Peyer's patch (tissue), 4 donors: Measurements from ENCODE around the gene NEDD9. TPM values are rescaled to one million over a fixed set of nuclear protein-coding genes. Genes with fewer than 3 reads are reported as not detected.
A peak's percentile ranks its signal among the peaks of the same experiment; 100 is the strongest.

ENCODE experiments used
- DNase-seq, 3 donors: peaks; one replicate each; pipeline ENCODE4 v3.0.0-alpha.2; 2017 to 2019
- H3K27ac ChIP-seq, 4 donors: fragments of 200-600 bp; sonication (generic); one replicate each; pipeline ENCODE4 v1.5.1; 2016 to 2019
- H3K27me3 ChIP-seq, 2 donors: fragments of 200-600 bp; sonication (generic); one replicate each; pipeline ENCODE4 v1.5.1; 2019
- H3K36me3 ChIP-seq, 3 donors: fragments of 200-600 bp; sonication (generic); one replicate each; pipeline ENCODE4 v1.5.1; 2016 to 2019
- H3K4me1 ChIP-seq, 4 donors: fragments of 200-600 bp; sonication (generic); one replicate each; pipeline ENCODE4 v1.5.1; 2016 to 2019
- H3K4me3 ChIP-seq, 4 donors: fragments of 200-600 bp; sonication (generic); 1 replicate in 3 of 4; 2 replicates in 1 of 4; pipeline ENCODE4 v1.5.1; 2016 to 2019; ENCODE audit warnings: mild to moderate bottlenecking in 1 of 4
- H3K9me3 ChIP-seq, 4 donors: fragments of 200-600 bp; sonication (generic); one replicate each; pipeline ENCODE4 v1.5.1; 2016 to 2019; ENCODE audit warnings: mild to moderate bottlenecking in 1 of 4
- CTCF ChIP-seq, 6 experiments: fragments of 450-650 bp in 4 of 6; fragments of 200-600 bp in 2 of 6; sonication (generic) in 1 of 6; IDR thresholded peaks; one replicate each; pipeline ENCODE4 v1.5.1; 2017 to 2019; ENCODE audit warnings: antibody characterized with exemption in 6 of 6, mild to moderate bottlenecking in 3 of 6, moderate library complexity in 1 of 6
- POLR2A ChIP-seq, 2 donors: fragments of 450-650 bp; IDR thresholded peaks; one replicate each; pipeline ENCODE4 v1.5.1; 2017; ENCODE audit warnings: antibody characterized with exemption in 2 of 2, mild to moderate bottlenecking in 2 of 2, moderate library complexity in 2 of 2
- total RNA-seq, 4 donors: library from RNA; depleted of rRNA; stranded (reverse); fragments of >200 nt; gene quantifications; one replicate each; pipeline ENCODE4 v1.1.0, GENCODE V29; 2016

The NEDD9 gene
- total RNA-seq, 4 donors from 2014 or later: 63.9 to 97.0 (median 87.5) TPM

GRCh38 chr6:11231564-11232192 lies 790 bp downstream of the NEDD9 start:
- Histone ChIP-seq H3K36me3 (no peaks in the 10 kb centered on the region), H3K9me3 (no peaks in the 10 kb centered on the region), H3K27ac (peak overlapping the region; percentile 71 to 96 (median 88)), H3K4me3 (peak overlapping the region; percentile 45 to 78 (median 58)), H3K27me3 (no peaks in the 10 kb centered on the region), H3K4me1 (peaks cover 0 to 18% (median 0%) of the 10 kb centered on the region in 4 donors)
- DNase-seq: no peak
- TF ChIP-seq CTCF (IDR thresholded peaks at IDR 0.05) (no peak), POLR2A (IDR thresholded peaks at IDR 0.05) (no peak)

- Histone ChIP-seq H3K4me3 (peak overlapping the region; percentile 45 to 78 (median 58)), H3K9me3 (no peaks in the 10 kb centered on the region), H3K27ac (peak overlapping the region; percentile 71 to 96 (median 88)), H3K4me1 (peaks cover 0 to 12% (median 0%) of the 10 kb centered on the region in 4 donors), H3K36me3 (no peaks in the 10 kb centered on the region), H3K27me3 (no peaks in the 10 kb centered on the region)
- no peak for TF ChIP-seq POLR2A (IDR thresholded peaks at IDR 0.05)
- no peak for TF ChIP-seq CTCF (IDR thresholded peaks at IDR 0.05)
- no peak for DNase-seq
Measured at GRCh38 chr6:11231108-11231463, 1.4 kb downstream of the NEDD9 start.

GRCh38 chr6:11230158-11231107 lies 2.0 kb downstream of the NEDD9 start:
- Histone ChIP-seq H3K9me3 (no peaks in the 10 kb centered on the region), H3K27me3 (no peaks in the 10 kb centered on the region), H3K27ac (peak overlapping the region; percentile 71 to 96 (median 88)), H3K4me3 (peak overlapping the region in 3 of 4 donors; percentile 48 to 78 (median 69)), H3K4me1 (peaks cover 0 to 10% (median 0%) of the 10 kb centered on the region in 4 donors), H3K36me3 (no peaks in the 10 kb centered on the region)
- TF ChIP-seq POLR2A (IDR thresholded peaks at IDR 0.05) (peak in 1 of 2 donors; percentile 58), CTCF (IDR thresholded peaks at IDR 0.05) (no peak)
- no peak for DNase-seq

- Histone ChIP-seq H3K4me3 (peak overlapping the region in 3 of 4 donors; percentile 48 to 78 (median 69)), H3K4me1 (peaks cover 0 to 13% (median 0%) of the 10 kb centered on the region in 4 donors), H3K27me3 (no peaks in the 10 kb centered on the region), H3K36me3 (no peaks in the 10 kb centered on the region), H3K27ac (peak overlapping the region in 3 of 4 donors; percentile 80 to 96 (median 95)), H3K9me3 (no peaks in the 10 kb centered on the region)
- TF ChIP-seq POLR2A (IDR thresholded peaks at IDR 0.05) (no peak), CTCF (IDR thresholded peaks at IDR 0.05) (no peak)
- no peak for DNase-seq
Measured at GRCh38 chr6:11229655-11230046, 2.8 kb downstream of the NEDD9 start.

- DNase-seq: no peak
- no peaks in the 10 kb centered on the region for H3K9me3 ChIP-seq
- TF ChIP-seq CTCF (IDR thresholded peaks at IDR 0.05): no peak
- no peak for TF ChIP-seq POLR2A (IDR thresholded peaks at IDR 0.05)
- peak overlapping the region in 3 of 4 donors; percentile 80 to 96 (median 95) for H3K27ac ChIP-seq
- peak overlapping the region; percentile 6 to 78 (median 58) for H3K4me3 ChIP-seq
- peaks cover 0 to 13% (median 0%) of the 10 kb centered on the region in 4 donors for H3K4me1 ChIP-seq
- H3K36me3 ChIP-seq: no peaks in the 10 kb centered on the region
- no peaks in the 10 kb centered on the region for H3K27me3 ChIP-seq
Measured at GRCh38 chr6:11228935-11229654, 3.4 kb downstream of the NEDD9 start.
